Spleen (tissue), 13 donors: Measurements from ENCODE around the gene UGT3A2. TPM values are rescaled to one million over a fixed set of nuclear protein-coding genes. Genes with fewer than 3 reads are reported as not detected.

ENCODE experiments used
- DNase-seq: peaks from one replicate; pipeline ENCODE4 v3.0.0-alpha.2; 2020
- H3K27ac ChIP-seq, 8 donors: fragments of 200-600 bp; sonication (generic) in 7 of 8; 1 replicate in 4 of 8; 2 replicates in 4 of 8; pipeline versions ENCODE4 v1.5.0 to v1.8.0; 2016 to 2021; ENCODE audit warnings: inconsistent platforms in 4 of 8, mild to moderate bottlenecking in 4 of 8, moderate library complexity in 1 of 8
- H3K27me3 ChIP-seq, 7 donors: fragments of 200-600 bp; sonication (generic) in 6 of 7; replicated peaks in 1 of 7; 1 replicate in 4 of 7; 2 replicates in 3 of 7; pipeline versions ENCODE4 v1.5.0 to v1.8.0; 2016 to 2021; ENCODE audit warnings: inconsistent platforms in 3 of 7, mild to moderate bottlenecking in 1 of 7
- H3K36me3 ChIP-seq, 6 donors: fragments of 200-600 bp; sonication (generic) in 5 of 6; 1 replicate in 4 of 6; 2 replicates in 2 of 6; pipeline versions ENCODE4 v1.5.0 to v1.8.0; 2016 to 2021; ENCODE audit warnings: inconsistent platforms in 2 of 6
- H3K4me1 ChIP-seq, 6 donors: fragments of 200-600 bp; sonication (generic) in 5 of 6; 1 replicate in 3 of 6; 2 replicates in 3 of 6; pipeline versions ENCODE4 v1.5.0 to v1.8.0; 2016 to 2021; ENCODE audit warnings: inconsistent platforms in 3 of 6
- H3K4me3 ChIP-seq, 8 donors: fragments of 200-600 bp; sonication (generic) in 7 of 8; 1 replicate in 4 of 8; 2 replicates in 4 of 8; pipeline versions ENCODE4 v1.5.0 to v1.8.0; 2016 to 2021; ENCODE audit warnings: inconsistent platforms in 4 of 8, mild to moderate bottlenecking in 4 of 8, moderate library complexity in 2 of 8
- H3K9me3 ChIP-seq, 8 donors: fragments of 200-600 bp; sonication (generic) in 7 of 8; 1 replicate in 4 of 8; 2 replicates in 4 of 8; pipeline versions ENCODE4 v1.5.0 to v1.8.0; 2016 to 2021; ENCODE audit warnings: inconsistent platforms in 4 of 8
- POLR2A ChIP-seq, 3 donors: fragments of 450-650 bp; IDR thresholded peaks; one replicate each; pipeline ENCODE4 v1.5.1; 2017; ENCODE audit warnings: antibody characterized with exemption in 3 of 3, mild to moderate bottlenecking in 1 of 3
- POLR2AphosphoS5 ChIP-seq, 3 donors: sonication (generic); formaldehyde crosslinking; IDR thresholded peaks; one replicate each; pipeline ENCODE4 v1.5.1; 2017; ENCODE audit warnings: antibody characterized with exemption in 3 of 3
- WGBS, 5 donors: extraction: QIAGEN DNeasy Blood & Tissue Kit in 3 of 5; methylation state at CpG; one replicate each; pipeline versions ENCODE4 v1.1.5 to v1.1.7; 2013 to 2018; 5-methylcytosine and 5-hydroxymethylcytosine counted together
- intact Hi-C: fragments of 100-400 bp; cut with DNase I; formaldehyde crosslinking; loops from one replicate; pipeline ENCODE4 v1.15.0; 2023; ENCODE audit warnings: low total_unique reads
- long read RNA-seq, 2 donors: transcript quantifications; one replicate each; lab custom pipeline, GENCODE V29; 2026
- polyA plus RNA-seq, 3 donors: library from polyadenylated mRNA; stranded (reverse); fragments of 200-250 nt; gene quantifications; one replicate each; pipeline ENCODE4 v1.2.1, GENCODE V29; 2013
- total RNA-seq, 7 donors: library from RNA; depleted of rRNA in 3 of 7; stranded (reverse); fragments of >200 nt in 3 of 7; fragmentation: NEBNext Ultra II Directional in 4 of 7; extraction: Animal tissue kit (Norgen Biotek cat#: 25700) in 4 of 7; gene quantifications; one replicate each; pipeline versions ENCODE4 v1.1.0 to v1.2.1, GENCODE V29; 2016 to 2021
- TF ChIP-seq, protein P1 (sequence below), 11 experiments: fragments of 200-600 bp in 7 of 11; fragments of 450-650 bp in 4 of 11; sonication (generic) in 4 of 11; IDR thresholded peaks in 8 of 11; conservative IDR thresholded peaks in 3 of 11; 1 replicate in 7 of 11; 2 replicates in 4 of 11; pipeline versions ENCODE4 v1.4.0 to v1.8.0; 2016 to 2021; ENCODE audit warnings: antibody characterized with exemption in 11 of 11, inconsistent platforms in 4 of 11, mild to moderate bottlenecking in 1 of 11
- donor health status: healthy with polysubstance abuse.
- donor health status: DM: no; HTN: no; CAD: no; lungs with moderate emphysema.
- donor health status: DM: no; HTN: no; CAD: no.
- donor health status: Bipolar disorder and iron deficiency.
- donor health status: healthy.
- donor health status: DM: no; HTN: no; CAD: no.
- donor health status: DM: yes; HTN: yes; CAD: no.

Gene UGT3A2, protein sequence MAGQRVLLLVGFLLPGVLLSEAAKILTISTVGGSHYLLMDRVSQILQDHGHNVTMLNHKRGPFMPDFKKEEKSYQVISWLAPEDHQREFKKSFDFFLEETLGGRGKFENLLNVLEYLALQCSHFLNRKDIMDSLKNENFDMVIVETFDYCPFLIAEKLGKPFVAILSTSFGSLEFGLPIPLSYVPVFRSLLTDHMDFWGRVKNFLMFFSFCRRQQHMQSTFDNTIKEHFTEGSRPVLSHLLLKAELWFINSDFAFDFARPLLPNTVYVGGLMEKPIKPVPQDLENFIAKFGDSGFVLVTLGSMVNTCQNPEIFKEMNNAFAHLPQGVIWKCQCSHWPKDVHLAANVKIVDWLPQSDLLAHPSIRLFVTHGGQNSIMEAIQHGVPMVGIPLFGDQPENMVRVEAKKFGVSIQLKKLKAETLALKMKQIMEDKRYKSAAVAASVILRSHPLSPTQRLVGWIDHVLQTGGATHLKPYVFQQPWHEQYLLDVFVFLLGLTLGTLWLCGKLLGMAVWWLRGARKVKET
- 1 to 10 TPM in 4 of 7 donors, under 1 TPM in 1, not detected in 2; 0.94 to 2.2 (median 1.2) TPM for total RNA-seq
- under 1 TPM; 0.04 to 0.48 (median 0.11) TPM for polyA plus RNA-seq
- long read RNA-seq, donor 1: 0 reads
- long read RNA-seq, donor 2: 0 reads

DNA sequence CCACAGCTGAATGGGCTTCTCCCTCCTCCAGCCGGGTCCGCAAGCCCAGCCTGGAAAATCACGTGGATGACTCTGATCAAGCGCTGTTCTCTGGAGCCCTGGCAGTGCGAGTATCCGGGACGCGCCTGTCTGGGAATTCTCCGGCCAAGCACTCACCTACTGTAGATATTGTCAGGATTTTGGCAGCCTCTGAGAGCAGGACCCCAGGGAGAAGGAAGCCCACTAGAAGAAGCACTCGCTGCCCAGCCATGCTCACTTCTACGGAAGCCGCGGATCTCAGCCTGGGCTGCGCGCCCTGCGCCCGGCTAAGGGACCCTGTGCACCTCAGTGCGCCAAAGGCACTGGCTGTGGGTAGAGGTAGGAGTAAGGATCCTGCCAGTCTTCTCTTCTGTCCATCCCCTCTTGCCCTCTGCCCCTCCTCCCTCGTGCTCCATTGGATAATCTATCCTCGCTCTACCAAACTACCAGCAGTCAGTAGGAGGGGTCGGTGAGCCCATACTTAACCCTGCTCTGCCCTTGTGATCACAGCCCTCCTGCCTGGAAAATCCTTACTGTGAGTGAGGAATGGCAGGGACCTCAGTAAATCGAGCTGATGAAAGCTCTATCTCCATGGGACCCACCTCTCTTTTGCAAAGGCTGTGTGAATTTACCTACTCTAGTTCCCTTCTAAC lies at the start of gene UGT3A2:
TSS of gene UGT3A2 (minus strand) at position 343 of the 671 bp plus-strand sequence. CDS start at position 250, 93 bp downstream.
- WGBS, 5 donors: 0 to 8% (median 2%) methylated on average over 7 to 22 of the region's 22 CpGs
- peaks cover 0 to 39% (median 7%) of the 10 kb centered on the region in 7 donors for H3K27me3 ChIP-seq
- intact Hi-C loops: no loop called here
- H3K4me3 ChIP-seq: peak within 1 kb of the TSS in 4 of 8 donors; percentile 10 to 47 (median 26)
- no peak within 1 kb of the TSS for H3K27ac ChIP-seq
- no peak for DNase-seq
- peaks cover 0 to 27% (median 11%) of the 10 kb centered on the region in 6 donors for H3K4me1 ChIP-seq
- peaks cover 0 to 4% (median 0%) of the 10 kb centered on the region in 8 donors for H3K9me3 ChIP-seq
- TF ChIP-seq POLR2A (IDR thresholded peaks at IDR 0.05) (no peak), POLR2AphosphoS5 (IDR thresholded peaks at IDR 0.05) (no peak)
- TF ChIP-seq, protein P1, sequence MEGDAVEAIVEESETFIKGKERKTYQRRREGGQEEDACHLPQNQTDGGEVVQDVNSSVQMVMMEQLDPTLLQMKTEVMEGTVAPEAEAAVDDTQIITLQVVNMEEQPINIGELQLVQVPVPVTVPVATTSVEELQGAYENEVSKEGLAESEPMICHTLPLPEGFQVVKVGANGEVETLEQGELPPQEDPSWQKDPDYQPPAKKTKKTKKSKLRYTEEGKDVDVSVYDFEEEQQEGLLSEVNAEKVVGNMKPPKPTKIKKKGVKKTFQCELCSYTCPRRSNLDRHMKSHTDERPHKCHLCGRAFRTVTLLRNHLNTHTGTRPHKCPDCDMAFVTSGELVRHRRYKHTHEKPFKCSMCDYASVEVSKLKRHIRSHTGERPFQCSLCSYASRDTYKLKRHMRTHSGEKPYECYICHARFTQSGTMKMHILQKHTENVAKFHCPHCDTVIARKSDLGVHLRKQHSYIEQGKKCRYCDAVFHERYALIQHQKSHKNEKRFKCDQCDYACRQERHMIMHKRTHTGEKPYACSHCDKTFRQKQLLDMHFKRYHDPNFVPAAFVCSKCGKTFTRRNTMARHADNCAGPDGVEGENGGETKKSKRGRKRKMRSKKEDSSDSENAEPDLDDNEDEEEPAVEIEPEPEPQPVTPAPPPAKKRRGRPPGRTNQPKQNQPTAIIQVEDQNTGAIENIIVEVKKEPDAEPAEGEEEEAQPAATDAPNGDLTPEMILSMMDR (IDR thresholded peaks at IDR 0.05 in 8 of 11, conservative IDR thresholded peaks at IDR 0.05 in 3 of 11): no peak
- no peaks in the 10 kb centered on the region for H3K36me3 ChIP-seq

DNA sequence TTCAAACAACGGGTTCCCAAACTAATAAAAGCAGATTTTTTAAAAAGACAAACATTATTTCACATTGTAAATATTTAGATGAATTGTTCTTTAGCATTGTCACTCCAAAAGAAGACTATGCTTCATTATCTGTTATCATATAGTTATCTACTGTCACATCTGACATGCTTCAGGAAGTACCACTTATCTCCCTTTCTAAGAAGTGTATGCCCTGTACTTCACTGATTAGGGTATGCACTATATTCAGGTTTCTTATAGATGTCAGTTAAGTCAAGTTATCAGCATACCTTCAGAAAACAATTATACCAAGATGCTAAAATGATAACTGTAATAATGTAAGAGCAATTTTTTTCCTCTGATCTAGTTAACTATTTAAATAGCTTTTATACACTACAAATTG lies 44.6 kb upstream of the UGT3A2 start:
- H3K4me3 ChIP-seq: no peak overlapping the region
- TF ChIP-seq POLR2A (IDR thresholded peaks at IDR 0.05): no peak
- no peaks in the 10 kb centered on the region for H3K9me3 ChIP-seq
- intact Hi-C loops: no loop called here
- H3K27me3 ChIP-seq: no peaks in the 10 kb centered on the region
- H3K27ac ChIP-seq: no peak overlapping the region
- no peaks in the 10 kb centered on the region for H3K4me1 ChIP-seq
- peaks cover 0 to 100% (median 40%) of the 10 kb centered on the region in 6 donors for H3K36me3 ChIP-seq
- no peak for DNase-seq
- WGBS, 5 donors: 90 to 96% (median 96%) methylated on average over 1 of the region's 1 CpG

DNA sequence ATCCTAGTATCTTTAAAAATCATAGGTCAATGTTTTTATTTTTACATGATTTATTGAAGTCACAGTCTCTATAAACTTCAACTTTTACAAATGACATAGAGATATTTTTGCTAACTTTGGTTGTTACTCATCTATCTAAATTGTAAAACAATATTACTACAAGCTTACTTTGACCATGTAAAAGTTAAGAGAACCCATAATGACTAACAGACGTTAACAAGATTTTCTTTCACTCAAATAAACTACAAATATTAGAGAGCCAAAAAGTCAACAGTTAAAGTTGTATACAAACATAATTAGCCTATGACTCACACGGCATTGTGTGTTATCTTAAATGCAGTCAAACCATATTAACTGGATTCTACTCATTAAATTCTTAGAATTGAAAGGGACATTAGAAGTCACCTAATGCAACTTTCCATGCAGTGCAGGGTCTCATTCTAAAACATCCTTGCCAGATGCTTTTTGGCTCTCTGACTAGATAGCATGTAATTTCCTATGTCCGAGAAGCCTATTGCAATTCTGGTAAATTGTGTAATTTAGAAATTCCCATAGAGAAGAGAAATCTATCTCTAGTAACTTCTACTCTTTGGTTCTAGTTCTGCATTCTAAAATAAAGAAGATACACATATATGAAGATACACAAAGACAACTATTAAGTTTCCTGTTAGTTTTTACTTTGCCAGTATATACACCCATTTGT lies 42.2 kb upstream of the UGT3A2 start:
- TF ChIP-seq POLR2A (IDR thresholded peaks at IDR 0.05) (no peak), POLR2AphosphoS5 (IDR thresholded peaks at IDR 0.05) (no peak)
- TF ChIP-seq, protein P1 (IDR thresholded peaks at IDR 0.05 in 8 of 11, conservative IDR thresholded peaks at IDR 0.05 in 3 of 11): no peak
- Histone ChIP-seq H3K36me3 (peaks cover 0 to 100% (median 55%) of the 10 kb centered on the region in 6 donors), H3K4me3 (no peak overlapping the region), H3K4me1 (no peaks in the 10 kb centered on the region), H3K27me3 (no peaks in the 10 kb centered on the region), H3K9me3 (no peaks in the 10 kb centered on the region), H3K27ac (no peak overlapping the region)
- 74 to 94% (median 83%) methylated on average over 3 of the region's 3 CpGs for WGBS, 5 donors
- no peak for DNase-seq
- intact Hi-C loops: no loop called here

DNA sequence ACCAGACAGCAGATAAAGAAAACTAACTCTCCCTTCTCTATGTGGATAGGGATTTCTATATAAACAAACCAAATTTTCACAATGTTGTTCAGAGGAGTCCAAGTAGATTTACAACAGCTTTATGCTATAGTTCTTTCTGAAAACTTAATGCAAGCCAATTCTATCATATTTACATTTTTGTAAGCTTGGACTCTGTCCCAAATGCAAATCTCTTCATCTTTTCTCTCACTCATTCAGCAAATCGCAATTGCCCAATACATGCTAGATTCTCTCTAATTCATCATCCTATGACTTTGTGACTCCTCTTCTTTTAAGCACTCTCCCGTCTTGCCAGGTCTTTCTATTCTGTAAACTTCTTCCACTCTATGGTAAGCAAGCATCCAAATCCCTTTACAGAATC lies 39.1 kb upstream of the UGT3A2 start:
- TF ChIP-seq POLR2A (IDR thresholded peaks at IDR 0.05) (no peak), POLR2AphosphoS5 (IDR thresholded peaks at IDR 0.05) (no peak)
- TF ChIP-seq, protein P1 (IDR thresholded peaks at IDR 0.05 in 8 of 11, conservative IDR thresholded peaks at IDR 0.05 in 3 of 11): no peak
- Histone ChIP-seq H3K4me3 (no peak overlapping the region), H3K4me1 (no peaks in the 10 kb centered on the region), H3K36me3 (peaks cover 0 to 91% (median 51%) of the 10 kb centered on the region in 6 donors), H3K9me3 (no peaks in the 10 kb centered on the region), H3K27me3 (no peaks in the 10 kb centered on the region), H3K27ac (no peak overlapping the region)
- intact Hi-C loops: no loop called here
- WGBS, 5 donors: 94 to 98% (median 95%) methylated on average over 2 of the region's 2 CpGs
- DNase-seq: no peak
